ENCODE results near the gene TNFRSF19.
A peak's percentile ranks its signal among the peaks of the same experiment; 100 is the strongest.

TNFRSF19 gene

GRCh38 chr13:23554000-23554399, 16.2 kb upstream of the TNFRSF19 start:
- DNase-seq (ENCODE audit: low spot score): no peak
- in situ Hi-C loops (cut with MboI; ENCODE audit: low pct_unique_long_range_greater_than_20kb, low sequenced_read_pairs, unreplicated experiment): no loop called here
- TF ChIP-seq, protein P1, sequence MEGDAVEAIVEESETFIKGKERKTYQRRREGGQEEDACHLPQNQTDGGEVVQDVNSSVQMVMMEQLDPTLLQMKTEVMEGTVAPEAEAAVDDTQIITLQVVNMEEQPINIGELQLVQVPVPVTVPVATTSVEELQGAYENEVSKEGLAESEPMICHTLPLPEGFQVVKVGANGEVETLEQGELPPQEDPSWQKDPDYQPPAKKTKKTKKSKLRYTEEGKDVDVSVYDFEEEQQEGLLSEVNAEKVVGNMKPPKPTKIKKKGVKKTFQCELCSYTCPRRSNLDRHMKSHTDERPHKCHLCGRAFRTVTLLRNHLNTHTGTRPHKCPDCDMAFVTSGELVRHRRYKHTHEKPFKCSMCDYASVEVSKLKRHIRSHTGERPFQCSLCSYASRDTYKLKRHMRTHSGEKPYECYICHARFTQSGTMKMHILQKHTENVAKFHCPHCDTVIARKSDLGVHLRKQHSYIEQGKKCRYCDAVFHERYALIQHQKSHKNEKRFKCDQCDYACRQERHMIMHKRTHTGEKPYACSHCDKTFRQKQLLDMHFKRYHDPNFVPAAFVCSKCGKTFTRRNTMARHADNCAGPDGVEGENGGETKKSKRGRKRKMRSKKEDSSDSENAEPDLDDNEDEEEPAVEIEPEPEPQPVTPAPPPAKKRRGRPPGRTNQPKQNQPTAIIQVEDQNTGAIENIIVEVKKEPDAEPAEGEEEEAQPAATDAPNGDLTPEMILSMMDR (IDR thresholded peaks at IDR 0.05; ENCODE audit: extremely low read depth, insufficient read depth, missing control alignments): no peak

- TF ChIP-seq, protein P1 (IDR thresholded peaks at IDR 0.05; ENCODE audit: extremely low read depth, insufficient read depth, missing control alignments): no peak
- no peak for DNase-seq (ENCODE audit: low spot score)
- in situ Hi-C loops (cut with MboI; ENCODE audit: low pct_unique_long_range_greater_than_20kb, low sequenced_read_pairs, unreplicated experiment): no loop called here
Measured at GRCh38 chr13:23557043-23557442, 13.2 kb upstream of the TNFRSF19 start.

DNA sequence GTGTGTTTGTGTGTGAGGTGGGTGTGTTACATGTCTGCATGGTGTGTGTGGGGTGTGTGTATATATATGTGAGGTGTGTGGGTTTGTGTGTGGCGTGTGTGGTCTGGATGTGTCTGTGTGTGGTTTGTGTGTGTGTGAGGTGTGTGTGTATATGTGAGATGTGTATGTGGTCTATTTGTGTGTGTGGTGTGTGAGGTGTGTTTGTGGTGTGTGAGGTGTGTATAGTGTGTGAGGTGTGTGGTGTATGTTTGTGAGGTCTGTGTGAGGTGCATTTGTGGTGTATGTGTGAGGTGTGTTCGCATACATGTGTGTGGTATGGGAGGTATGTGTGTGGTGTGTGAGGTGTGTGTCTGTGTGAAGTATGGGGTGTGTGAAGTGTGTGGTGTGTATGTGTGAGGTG, 12.5 kb upstream of the TNFRSF19 start:
- no peak for DNase-seq (ENCODE audit: low spot score)
- in situ Hi-C loops (cut with MboI; ENCODE audit: low pct_unique_long_range_greater_than_20kb, low sequenced_read_pairs, unreplicated experiment): no loop called here
- TF ChIP-seq, protein P1 (IDR thresholded peaks at IDR 0.05; ENCODE audit: extremely low read depth, insufficient read depth, missing control alignments): no peak

- no peak for DNase-seq (ENCODE audit: low spot score)
- in situ Hi-C loops (cut with MboI; ENCODE audit: low pct_unique_long_range_greater_than_20kb, low sequenced_read_pairs, unreplicated experiment): no loop called here
- TF ChIP-seq, protein P1 (IDR thresholded peaks at IDR 0.05; ENCODE audit: extremely low read depth, insufficient read depth, missing control alignments): no peak
Measured at GRCh38 chr13:23558675-23559536, 11.3 kb upstream of the TNFRSF19 start.

DNA sequence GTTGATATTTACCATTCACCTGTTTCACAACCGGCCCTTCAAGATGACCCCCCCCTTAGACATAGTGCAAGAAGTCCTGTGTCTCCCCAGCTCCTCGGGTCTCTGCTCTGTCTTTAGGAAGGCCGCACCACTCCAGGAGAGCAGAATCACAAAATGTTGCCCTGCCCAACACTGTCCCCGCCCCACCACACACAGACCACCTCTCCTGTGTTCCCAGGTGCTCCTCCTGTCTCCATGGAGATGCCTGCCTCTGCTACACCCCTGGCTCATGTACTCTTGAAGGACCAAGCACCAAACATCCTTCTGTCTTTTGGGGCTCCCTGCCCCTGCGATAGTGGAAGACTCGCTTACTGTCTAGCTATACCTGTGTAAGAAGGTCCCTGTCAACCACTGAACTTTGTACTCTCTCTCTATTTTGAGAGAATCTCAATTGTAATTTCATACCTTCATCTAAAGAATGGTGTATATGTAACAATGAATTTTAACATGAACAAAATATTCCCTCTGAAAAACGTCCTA, 9.6 kb upstream of the TNFRSF19 start:
- TF ChIP-seq, protein P1 (IDR thresholded peaks at IDR 0.05; ENCODE audit: extremely low read depth, insufficient read depth, missing control alignments): no peak
- DNase-seq (ENCODE audit: low spot score): no peak
- in situ Hi-C loops (cut with MboI; ENCODE audit: low pct_unique_long_range_greater_than_20kb, low sequenced_read_pairs, unreplicated experiment): no loop called here

- TF ChIP-seq, protein P1 (IDR thresholded peaks at IDR 0.05; ENCODE audit: extremely low read depth, insufficient read depth, missing control alignments): no peak
- in situ Hi-C loops (cut with MboI; ENCODE audit: low pct_unique_long_range_greater_than_20kb, low sequenced_read_pairs, unreplicated experiment): no loop called here
- DNase-seq (ENCODE audit: low spot score): peak; percentile 49
Measured at GRCh38 chr13:23561261-23561660, 9.0 kb upstream of the TNFRSF19 start.
